ENCODE measurements around the gene CPNE8.

CPNE8 gene

DNA sequence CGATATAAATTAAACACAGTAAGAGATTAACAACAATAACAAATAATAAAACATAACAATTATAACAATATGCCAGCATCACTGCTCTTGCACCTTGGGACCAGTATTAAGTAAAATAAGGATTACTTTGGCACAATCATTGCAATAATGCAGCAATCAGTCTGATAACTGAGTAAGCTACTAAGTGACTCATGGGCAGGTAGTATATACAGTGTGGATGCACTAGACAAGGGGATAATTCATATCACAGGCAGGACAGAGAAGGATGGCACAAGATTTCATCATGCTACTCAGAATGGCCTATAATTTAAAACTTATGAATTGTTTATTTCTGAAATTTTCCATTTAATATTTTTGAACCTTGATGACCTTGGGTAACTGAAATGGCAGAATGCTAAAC, 298.1 kb downstream of the CPNE8 start:
- Histone ChIP-seq H3K9me2 (replicated peaks; ENCODE audit: low read depth, low read length) (no peaks in the 10 kb centered on the region), H3F3A (ENCODE audit: low read depth) (no peaks in the 10 kb centered on the region), H3K9me3 (ENCODE audit: insufficient read depth, low read depth, low read length) (no peaks in the 10 kb centered on the region), H3K9ac (ENCODE audit: low read depth, low read length, poor library complexity, severe bottlenecking) (no peak overlapping the region), H3K27me3 (ENCODE audit: insufficient read depth, low read length, poor library complexity, severe bottlenecking) (no peaks in the 10 kb centered on the region), H2AFZ (ENCODE audit: low read length) (no peak overlapping the region), H3K4me3 (ENCODE audit: low read length, poor library complexity, severe bottlenecking) (no peak overlapping the region), H3K4me2 (ENCODE audit: low read depth, low read length, poor library complexity, severe bottlenecking) (no peak overlapping the region), H4K20me1 (ENCODE audit: insufficient read depth, low read length, poor library complexity, severe bottlenecking) (no peaks in the 10 kb centered on the region), H3K79me2 (ENCODE audit: insufficient read depth, low read length) (no peaks in the 10 kb centered on the region), H3K36me3 (ENCODE audit: insufficient read depth, low read length) (no peaks in the 10 kb centered on the region), H3K4me1 (ENCODE audit: insufficient read depth, low read length, poor library complexity, severe bottlenecking) (no peaks in the 10 kb centered on the region)
- no peak for TF ChIP-seq EZH2phosphoT487 (IDR thresholded peaks at IDR 0.05; ENCODE audit: borderline replicate concordance)
- TF ChIP-seq, protein P1, sequence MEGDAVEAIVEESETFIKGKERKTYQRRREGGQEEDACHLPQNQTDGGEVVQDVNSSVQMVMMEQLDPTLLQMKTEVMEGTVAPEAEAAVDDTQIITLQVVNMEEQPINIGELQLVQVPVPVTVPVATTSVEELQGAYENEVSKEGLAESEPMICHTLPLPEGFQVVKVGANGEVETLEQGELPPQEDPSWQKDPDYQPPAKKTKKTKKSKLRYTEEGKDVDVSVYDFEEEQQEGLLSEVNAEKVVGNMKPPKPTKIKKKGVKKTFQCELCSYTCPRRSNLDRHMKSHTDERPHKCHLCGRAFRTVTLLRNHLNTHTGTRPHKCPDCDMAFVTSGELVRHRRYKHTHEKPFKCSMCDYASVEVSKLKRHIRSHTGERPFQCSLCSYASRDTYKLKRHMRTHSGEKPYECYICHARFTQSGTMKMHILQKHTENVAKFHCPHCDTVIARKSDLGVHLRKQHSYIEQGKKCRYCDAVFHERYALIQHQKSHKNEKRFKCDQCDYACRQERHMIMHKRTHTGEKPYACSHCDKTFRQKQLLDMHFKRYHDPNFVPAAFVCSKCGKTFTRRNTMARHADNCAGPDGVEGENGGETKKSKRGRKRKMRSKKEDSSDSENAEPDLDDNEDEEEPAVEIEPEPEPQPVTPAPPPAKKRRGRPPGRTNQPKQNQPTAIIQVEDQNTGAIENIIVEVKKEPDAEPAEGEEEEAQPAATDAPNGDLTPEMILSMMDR (conservative IDR thresholded peaks at IDR 0.05; ENCODE audit: low read length), result no peak

Measured in Loucy (cell line).